Spleen (tissue), 7 donors: ENCODE results near the gene UNC5A.

Source experiments
- POLR2A ChIP-seq, 3 donors: fragments of 450-650 bp; IDR thresholded peaks; one replicate each; pipeline ENCODE4 v1.5.1; 2017; ENCODE audit warnings: antibody characterized with exemption in 3 of 3, mild to moderate bottlenecking in 1 of 3
- TF ChIP-seq, protein P1 (sequence below), 11 experiments: fragments of 200-600 bp in 7 of 11; fragments of 450-650 bp in 4 of 11; sonication (generic) in 4 of 11; IDR thresholded peaks in 8 of 11; conservative IDR thresholded peaks in 3 of 11; 1 replicate in 7 of 11; 2 replicates in 4 of 11; pipeline versions ENCODE4 v1.4.0 to v1.8.0; 2016 to 2021; ENCODE audit warnings: antibody characterized with exemption in 11 of 11, inconsistent platforms in 4 of 11, mild to moderate bottlenecking in 1 of 11
- donor health status: DM: no; HTN: no; CAD: no; lungs with moderate emphysema.
- donor health status: DM: no; HTN: no; CAD: no.
- donor health status: DM: no; HTN: no; CAD: no.

DNA sequence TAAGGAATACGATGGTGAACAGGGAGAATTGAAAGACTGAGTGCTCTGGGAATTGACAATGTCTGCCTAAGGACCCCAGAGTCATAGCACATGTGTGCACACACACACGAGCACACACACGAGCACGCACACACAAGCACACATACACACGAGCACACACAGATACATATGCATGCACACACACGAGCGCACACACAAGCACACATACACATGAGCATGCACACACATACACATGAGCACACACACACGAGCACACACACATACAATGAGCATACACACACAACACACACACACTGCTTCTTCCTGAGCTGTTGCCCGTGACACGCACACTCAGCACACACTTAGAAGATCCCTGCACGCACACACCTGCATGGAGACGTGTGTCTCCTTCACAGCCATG, 10.9 kb upstream of the UNC5A start:
- TF ChIP-seq, protein P1, sequence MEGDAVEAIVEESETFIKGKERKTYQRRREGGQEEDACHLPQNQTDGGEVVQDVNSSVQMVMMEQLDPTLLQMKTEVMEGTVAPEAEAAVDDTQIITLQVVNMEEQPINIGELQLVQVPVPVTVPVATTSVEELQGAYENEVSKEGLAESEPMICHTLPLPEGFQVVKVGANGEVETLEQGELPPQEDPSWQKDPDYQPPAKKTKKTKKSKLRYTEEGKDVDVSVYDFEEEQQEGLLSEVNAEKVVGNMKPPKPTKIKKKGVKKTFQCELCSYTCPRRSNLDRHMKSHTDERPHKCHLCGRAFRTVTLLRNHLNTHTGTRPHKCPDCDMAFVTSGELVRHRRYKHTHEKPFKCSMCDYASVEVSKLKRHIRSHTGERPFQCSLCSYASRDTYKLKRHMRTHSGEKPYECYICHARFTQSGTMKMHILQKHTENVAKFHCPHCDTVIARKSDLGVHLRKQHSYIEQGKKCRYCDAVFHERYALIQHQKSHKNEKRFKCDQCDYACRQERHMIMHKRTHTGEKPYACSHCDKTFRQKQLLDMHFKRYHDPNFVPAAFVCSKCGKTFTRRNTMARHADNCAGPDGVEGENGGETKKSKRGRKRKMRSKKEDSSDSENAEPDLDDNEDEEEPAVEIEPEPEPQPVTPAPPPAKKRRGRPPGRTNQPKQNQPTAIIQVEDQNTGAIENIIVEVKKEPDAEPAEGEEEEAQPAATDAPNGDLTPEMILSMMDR (IDR thresholded peaks at IDR 0.05 in 8 of 11, conservative IDR thresholded peaks at IDR 0.05 in 3 of 11), result no peak
- TF ChIP-seq POLR2A (IDR thresholded peaks at IDR 0.05), result no peak
